ENCODE data around the gene FHL2. TPM values are rescaled to one million over a fixed set of nuclear protein-coding genes. Genes with fewer than 3 reads are reported as not detected.

Gene FHL2
- 1 to 10 TPM; 2.6 to 3.0 TPM for total RNA-seq

GRCh38 chr2:105398336-105399206 lies at the start of gene FHL2:
FHL2 (minus strand) TSS chr2:105399051; CDS start chr2:105386516, 12,535 bp downstream.
- Mint-ChIP-seq H3K9me3 (no peaks in the 10 kb centered on the region), H3K36me3 (no peaks in the 10 kb centered on the region), H3K27ac (peak within 1 kb of the TSS; percentile 18 to 54)
- DNase-seq (ENCODE audit: low spot score in 2 of 2) (peak; percentile 72 to 76), ATAC-seq (peak; percentile 90 to 98)

- ATAC-seq, result no peak
Measured at GRCh38 chr2:105447476-105447875, 48.6 kb upstream of the FHL2 start.

GRCh38 chr2:105446501-105446900 lies 47.6 kb upstream of the FHL2 start:
- no peaks in the 10 kb centered on the region for H3K9me3 Mint-ChIP-seq
- ATAC-seq (no peak), DNase-seq (ENCODE audit: low spot score in 2 of 2) (no peak)
- no peaks in the 10 kb centered on the region for H3K36me3 Mint-ChIP-seq
- no peak overlapping the region for H3K27ac Mint-ChIP-seq

More at GRCh38 chr2:105447476-105447875, 48.6 kb upstream of the FHL2 start:
- no peaks in the 10 kb centered on the region for H3K9me3 Mint-ChIP-seq
- no peak overlapping the region for H3K27ac Mint-ChIP-seq
- no peak for DNase-seq (ENCODE audit: low spot score in 2 of 2)
- no peaks in the 10 kb centered on the region for H3K36me3 Mint-ChIP-seq

- Mint-ChIP-seq H3K27ac (no peak overlapping the region), H3K36me3 (no peaks in the 10 kb centered on the region), H3K9me3 (no peaks in the 10 kb centered on the region)
- DNase-seq (ENCODE audit: low spot score in 2 of 2) (no peak), ATAC-seq (no peak)
Measured at GRCh38 chr2:105445976-105446375, 47.1 kb upstream of the FHL2 start.

GRCh38 chr2:105445498-105445897 lies 46.6 kb upstream of the FHL2 start:
- no peak for ATAC-seq
- Mint-ChIP-seq H3K9me3 (no peaks in the 10 kb centered on the region), H3K36me3 (no peaks in the 10 kb centered on the region), H3K27ac (no peak overlapping the region)
- no peak for DNase-seq (ENCODE audit: low spot score in 2 of 2)

GRCh38 chr2:105443617-105444598 lies 45.1 kb upstream of the FHL2 start:
- no peak for DNase-seq (ENCODE audit: low spot score in 2 of 2)
- no peaks in the 10 kb centered on the region for H3K36me3 Mint-ChIP-seq
- H3K9me3 Mint-ChIP-seq, result no peaks in the 10 kb centered on the region
- H3K27ac Mint-ChIP-seq, result no peak overlapping the region
- ATAC-seq, result no peak

- no peak overlapping the region for H3K27ac Mint-ChIP-seq
- ATAC-seq (no peak), DNase-seq (ENCODE audit: low spot score in 2 of 2) (no peak)
- no peaks in the 10 kb centered on the region for H3K36me3 Mint-ChIP-seq
- H3K9me3 Mint-ChIP-seq, result no peaks in the 10 kb centered on the region
Measured at GRCh38 chr2:105442721-105443120, 43.9 kb upstream of the FHL2 start.

- no peak for DNase-seq (ENCODE audit: low spot score in 2 of 2)
- ATAC-seq, result no peak
- Mint-ChIP-seq H3K9me3 (no peaks in the 10 kb centered on the region), H3K36me3 (no peaks in the 10 kb centered on the region), H3K27ac (no peak overlapping the region)
Measured at GRCh38 chr2:105442056-105442455, 43.2 kb upstream of the FHL2 start.

GRCh38 chr2:105439141-105439540 lies 40.3 kb upstream of the FHL2 start:
- DNase-seq (ENCODE audit: low spot score in 2 of 2) (no peak), ATAC-seq (no peak)
- Mint-ChIP-seq H3K9me3 (no peaks in the 10 kb centered on the region), H3K27ac (no peak overlapping the region), H3K36me3 (no peaks in the 10 kb centered on the region)

- no peaks in the 10 kb centered on the region for H3K36me3 Mint-ChIP-seq
- ATAC-seq, result no peak
- no peak overlapping the region for H3K27ac Mint-ChIP-seq
- H3K9me3 Mint-ChIP-seq, result no peaks in the 10 kb centered on the region
- no peak for DNase-seq (ENCODE audit: low spot score in 2 of 2)
Measured at GRCh38 chr2:105438104-105438929, 39.5 kb upstream of the FHL2 start.

- ATAC-seq (no peak), DNase-seq (ENCODE audit: low spot score in 2 of 2) (no peak)
- H3K9me3 Mint-ChIP-seq, result no peaks in the 10 kb centered on the region
- no peak overlapping the region for H3K27ac Mint-ChIP-seq
- no peaks in the 10 kb centered on the region for H3K36me3 Mint-ChIP-seq
Measured at GRCh38 chr2:105437708-105438103, 38.9 kb upstream of the FHL2 start.

GRCh38 chr2:105432749-105433148 lies 33.9 kb upstream of the FHL2 start:
- ATAC-seq (no peak), DNase-seq (ENCODE audit: low spot score in 2 of 2) (no peak)
- H3K9me3 Mint-ChIP-seq, result no peaks in the 10 kb centered on the region
- no peak overlapping the region for H3K27ac Mint-ChIP-seq
- no peaks in the 10 kb centered on the region for H3K36me3 Mint-ChIP-seq

GRCh38 chr2:105432044-105432399 lies 33.2 kb upstream of the FHL2 start:
- Mint-ChIP-seq H3K36me3 (no peaks in the 10 kb centered on the region), H3K27ac (no peak overlapping the region), H3K9me3 (no peaks in the 10 kb centered on the region)
- ATAC-seq (no peak), DNase-seq (ENCODE audit: low spot score in 2 of 2) (no peak)

GRCh38 chr2:105431367-105432043 lies 32.7 kb upstream of the FHL2 start:
- DNase-seq (ENCODE audit: low spot score in 2 of 2) (no peak), ATAC-seq (no peak)
- no peaks in the 10 kb centered on the region for H3K9me3 Mint-ChIP-seq
- H3K27ac Mint-ChIP-seq, result no peak overlapping the region
- no peaks in the 10 kb centered on the region for H3K36me3 Mint-ChIP-seq

GRCh38 chr2:105428387-105429018 lies 29.7 kb upstream of the FHL2 start:
- Mint-ChIP-seq H3K36me3 (peaks cover 0 to 3% of the 10 kb centered on the region in 2 donors), H3K27ac (peak overlapping the region; percentile 53 to 59), H3K9me3 (peaks cover 0 to 2% of the 10 kb centered on the region in 2 donors)
- ATAC-seq (no peak), DNase-seq (ENCODE audit: low spot score in 2 of 2) (no peak)

- Mint-ChIP-seq H3K27ac (no peak overlapping the region), H3K9me3 (peaks cover 0 to 4% of the 10 kb centered on the region in 2 donors), H3K36me3 (peaks cover 0 to 10% of the 10 kb centered on the region in 2 donors)
- ATAC-seq (no peak), DNase-seq (ENCODE audit: low spot score in 2 of 2) (no peak)
Measured at GRCh38 chr2:105427485-105427884, 28.6 kb upstream of the FHL2 start.

All from activated naive CD4-positive, alpha-beta T cell treated with anti-CD3 and anti-CD28 coated beads, Interleukin-2, amount 50 U/mL, for 72 hours (primary cell).